Activated CD4-positive, alpha-beta T cell treated with anti-CD3 and anti-CD28 coated beads, Interleukin-2, amount 50 U/mL, for 48 hours (primary cell): ENCODE results near the gene SAMMSON.

Experiments
- DNase-seq, 2 experiments: peaks; one replicate each; pipeline ENCODE4 v3.0.0-alpha.2; 2020

Gene SAMMSON

DNA sequence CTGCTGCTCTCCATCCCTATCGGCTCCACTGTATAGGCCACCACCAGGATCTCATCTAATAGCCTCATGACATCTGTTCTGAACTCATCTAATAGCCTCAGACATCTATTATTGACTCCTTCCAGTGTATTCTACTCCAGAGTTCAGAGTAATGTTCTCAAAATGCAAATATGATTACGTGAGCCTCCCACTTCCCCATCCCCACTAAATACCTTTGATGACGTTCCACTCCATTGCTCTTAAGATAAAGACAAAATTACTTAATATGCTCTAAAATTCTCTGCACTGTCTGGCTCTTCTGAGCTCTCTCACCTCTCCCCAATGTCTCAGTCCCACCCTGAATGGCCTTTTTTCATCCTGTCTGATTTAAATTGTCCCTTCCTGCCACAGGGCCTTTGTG, 94.7 kb downstream of the SAMMSON start:
- no peak for DNase-seq

GRCh38 chr3:70095260-70095659, 95.7 kb downstream of the SAMMSON start:
- DNase-seq = no peak

GRCh38 chr3:70096376-70097066, 97.0 kb downstream of the SAMMSON start:
- no peak for DNase-seq

DNA sequence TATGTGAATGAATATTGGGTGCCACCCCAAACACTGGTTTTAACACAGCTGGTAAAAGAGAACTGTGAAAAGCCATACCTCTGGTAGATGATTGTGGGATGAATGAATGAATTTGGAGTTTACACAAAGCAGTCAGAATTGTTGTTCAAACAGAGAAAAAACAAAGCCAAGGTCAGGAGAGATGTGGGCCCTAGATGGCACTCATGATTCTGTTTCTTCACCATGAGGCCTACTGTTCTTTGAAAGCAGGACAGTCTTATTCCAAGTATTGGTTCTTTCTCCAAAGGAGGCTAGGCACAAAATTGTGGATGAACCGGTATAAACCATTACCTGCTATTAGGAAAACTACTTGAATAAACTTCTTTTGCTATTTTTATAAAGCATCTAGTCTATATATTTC, 97.6 kb downstream of the SAMMSON start:
- DNase-seq = no peak

DNA sequence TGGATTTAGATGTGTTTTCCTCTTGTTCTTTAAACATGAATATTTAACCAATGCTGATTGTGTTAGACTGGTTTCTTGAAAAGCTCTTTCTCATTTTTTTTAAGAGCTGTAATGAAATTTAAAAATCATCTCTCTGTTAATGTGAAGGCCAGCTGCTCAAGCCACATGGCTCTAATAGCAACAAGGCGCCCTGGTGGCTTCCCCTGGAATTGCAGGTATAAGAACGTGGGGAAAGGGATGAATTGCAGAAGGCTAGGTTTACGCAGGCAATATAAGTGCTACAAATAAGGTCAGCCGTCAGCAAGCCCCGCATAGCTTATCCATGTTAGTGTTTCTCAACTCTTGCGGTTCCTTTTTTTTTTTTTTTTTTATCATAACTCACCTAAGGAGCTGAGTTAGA, 108.5 kb downstream of the SAMMSON start:
- peak; percentile 25 to 28 for DNase-seq

DNA sequence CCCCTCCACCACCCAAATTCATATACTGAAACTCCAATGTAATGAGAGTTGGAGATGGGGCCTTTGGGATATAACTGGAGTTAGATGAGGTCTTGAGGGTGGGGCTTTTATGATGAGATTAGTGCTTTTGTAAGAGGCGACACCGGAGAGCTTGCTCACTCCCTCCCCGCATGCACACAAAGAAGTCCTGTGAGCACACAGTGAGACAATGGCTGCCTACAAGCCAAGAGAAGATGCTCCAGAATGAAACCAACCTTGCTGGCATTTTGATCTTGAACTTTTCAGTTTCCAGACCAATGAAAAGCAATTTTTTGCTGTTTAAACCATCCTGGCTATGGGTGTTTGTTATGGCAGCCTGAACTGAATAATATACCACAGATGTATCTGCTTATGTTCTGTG, 109.0 kb downstream of the SAMMSON start:
- DNase-seq = no peak

DNA sequence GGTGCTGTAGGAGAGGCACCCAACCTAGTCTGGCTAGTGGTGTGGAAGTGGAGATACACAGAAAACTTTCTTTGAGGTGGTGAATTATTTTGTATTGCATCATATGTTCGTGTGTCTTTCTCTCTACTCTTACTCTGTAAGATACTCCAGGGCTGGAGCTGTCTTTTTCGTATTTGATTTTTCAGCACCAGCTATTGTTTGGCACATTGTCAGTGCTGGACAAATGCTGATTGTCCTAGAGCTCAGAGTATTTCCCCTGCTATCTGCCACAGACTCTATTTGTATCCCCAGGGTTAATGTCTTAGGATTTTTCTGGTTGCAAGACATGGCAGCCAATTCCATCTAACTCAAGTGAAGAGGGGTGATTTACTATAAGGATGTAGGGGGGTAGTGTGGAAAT, 110.5 kb downstream of the SAMMSON start:
- DNase-seq = no peak

DNA sequence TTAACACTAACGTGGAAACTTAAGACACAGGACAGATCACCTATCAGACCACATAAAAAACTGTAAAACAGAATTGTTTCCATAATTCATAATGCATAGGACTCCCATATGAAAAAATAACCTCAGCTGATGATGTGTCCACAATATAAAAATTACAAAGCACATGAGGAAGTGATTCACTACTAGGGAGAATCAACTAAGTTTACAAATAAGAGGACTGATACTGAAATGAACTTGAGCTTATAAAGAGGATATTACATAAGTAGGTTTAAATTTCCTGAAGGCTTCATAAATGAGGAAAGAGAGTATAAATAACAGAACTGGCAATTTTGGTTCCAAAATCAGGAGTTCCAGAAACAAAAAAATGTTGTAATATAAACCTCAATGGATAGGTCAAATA, 111.9 kb downstream of the SAMMSON start:
- no peak for DNase-seq

DNA sequence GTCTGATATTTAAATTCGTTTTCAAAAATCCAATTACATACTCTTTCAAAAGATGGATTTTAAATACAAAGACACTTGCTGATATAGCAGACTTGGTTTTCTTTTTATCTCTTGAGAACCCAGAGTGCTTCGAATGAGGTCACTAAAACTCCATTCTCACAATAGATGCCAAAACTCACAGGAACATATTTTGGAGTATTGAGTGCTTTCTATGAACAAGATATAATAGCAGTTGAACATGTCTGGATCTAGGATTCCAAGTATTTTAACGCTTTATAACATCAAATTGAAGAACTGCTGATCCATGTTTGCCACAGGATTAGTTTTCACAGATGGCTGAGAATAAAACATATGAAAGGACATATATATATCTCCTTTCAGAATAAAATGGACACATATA, 113.2 kb downstream of the SAMMSON start:
- DNase-seq = no peak

DNA sequence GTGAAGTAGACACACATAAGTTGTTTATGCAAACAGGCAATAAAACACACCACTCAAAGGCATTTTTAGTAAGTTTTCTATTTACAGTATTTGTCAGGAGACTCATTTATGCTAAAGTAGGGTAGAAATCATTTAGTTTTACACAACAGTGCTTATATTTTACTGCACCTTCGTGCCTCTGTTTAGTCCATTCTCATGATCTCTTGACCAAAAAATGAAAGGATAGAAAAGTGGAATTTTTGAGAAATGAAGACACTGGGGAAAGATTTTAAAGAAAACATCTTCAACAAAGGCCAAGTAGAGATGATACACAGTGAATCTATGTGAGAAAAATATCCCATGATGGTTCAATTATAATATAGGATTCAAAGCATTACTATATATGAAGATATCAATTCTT, 114.9 kb downstream of the SAMMSON start:
- DNase-seq = no peak

DNA sequence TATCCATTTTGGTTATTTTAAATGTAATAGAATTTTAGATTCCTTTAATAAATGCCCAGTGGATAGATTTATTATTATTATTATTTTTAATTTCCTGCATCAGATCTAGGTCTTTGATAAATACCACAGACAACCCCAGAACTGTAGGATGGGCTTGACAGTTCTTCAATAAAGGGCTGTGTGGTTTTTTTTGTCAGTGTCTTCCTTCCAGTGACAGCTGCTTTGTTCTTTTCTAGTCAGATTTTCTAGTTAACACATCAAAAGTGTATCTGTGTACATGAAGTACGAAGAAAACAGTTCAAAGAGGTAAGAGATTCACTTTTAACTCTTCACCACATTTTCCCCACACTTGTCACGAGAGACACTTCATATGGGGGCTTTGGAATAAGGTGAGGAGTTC, 120.3 kb downstream of the SAMMSON start:
- no peak for DNase-seq
